GM12891 (cell line): Measurements from ENCODE around the gene YAE1.

Source experiments
- POLR2A ChIP-seq: IDR thresholded peaks from 2 replicates; pipeline ENCODE4 v1.6.1; 2011; ENCODE audit warnings: low read depth, low read length, control low read depth
- POLR2AphosphoS5 ChIP-seq: IDR thresholded peaks from 2 replicates; pipeline ENCODE4 v1.6.1; 2011; ENCODE audit warnings: low read depth, low read length, control low read depth

GRCh38 chr7:39613577-39613976 lies 47.4 kb downstream of the YAE1 start:
- TF ChIP-seq POLR2AphosphoS5 (no peak), POLR2A (no peak)
